DMS114 treated with DMSO at 0.1 percent for 48 hours (cell line): ENCODE measurements around the gene FHL1.

Experiments
- DNase-seq: peaks from one replicate; lab custom pipeline; 2025; ENCODE audit not compliant: unreplicated experiment; lab: John Stamatoyannopoulos, UW

The FHL1 gene

GRCh38 chrX:136250191-136251040, 103.1 kb downstream of the FHL1 start:
- DNase-seq: peak; percentile 14

- DNase-seq: no peak
Observed at GRCh38 chrX:136251041-136251991, 104.0 kb downstream of the FHL1 start, which contains the start of gene MAP7D3. TSS of gene MAP7D3 (minus strand) at chrX:136251400. CDS start at chrX:136251358, 42 bp downstream.

GRCh38 chrX:136255541-136255940, 108.2 kb downstream of the FHL1 start:
- no peak for DNase-seq

- no peak for DNase-seq
Observed at GRCh38 chrX:136256026-136256425, 108.7 kb downstream of the FHL1 start.

- no peak for DNase-seq
Observed at GRCh38 chrX:136258951-136259350, 111.6 kb downstream of the FHL1 start.

GRCh38 chrX:136259543-136259942, 112.2 kb downstream of the FHL1 start:
- no peak for DNase-seq

GRCh38 chrX:136260776-136261175, 113.4 kb downstream of the FHL1 start:
- DNase-seq: no peak
